H1 (cell line): ENCODE measurements around the gene CRABP2. TPM values are rescaled to one million over a fixed set of nuclear protein-coding genes. Genes with fewer than 3 reads are reported as not detected.

Source experiments
- CBX8 ChIP-seq: fragments of 300-800, 300-1000 bp; sonication (generic); IDR thresholded peaks from 2 replicates; pipeline ENCODE4 v1.7.1; 2016; ENCODE audit warnings: low read depth, low read length, borderline replicate concordance
- HDAC2 ChIP-seq, 2 experiments: fragments of 300-600 bp in 1 of 2; sonication (generic) in 1 of 2; IDR thresholded peaks; 2 replicates each; pipeline ENCODE4 v1.6.1; 2011 to 2012; ENCODE audit warnings: low read depth in 2 of 2, low read length in 2 of 2, mild to moderate bottlenecking in 2 of 2, moderate library complexity in 2 of 2, borderline replicate concordance in 1 of 2, inconsistent platforms in 1 of 2
- PHF8 ChIP-seq: fragments of 200-600 bp; sonication (generic); conservative IDR thresholded peaks from 2 replicates; pipeline ENCODE4 v1.7.1; 2012; ENCODE audit warnings: low read depth, mild to moderate bottlenecking, inconsistent platforms, low read length, moderate library complexity
- POLR2A ChIP-seq, 2 experiments: IDR thresholded peaks; 1 replicate in 1 of 2; 2 replicates in 1 of 2; pipeline ENCODE4 v1.6.1; 2011; ENCODE audit warnings: low read depth in 2 of 2, low read length in 2 of 2, mild to moderate bottlenecking in 2 of 2; ENCODE audit errors: control extremely low read depth in 1 of 2
- SIX5 ChIP-seq: IDR thresholded peaks from 2 replicates; pipeline ENCODE4 v1.6.1; 2011; ENCODE audit warnings: mild to moderate bottlenecking, low read depth, low read length
- TEAD4 ChIP-seq: IDR thresholded peaks from 2 replicates; pipeline ENCODE4 v1.6.1; 2012; ENCODE audit warnings: low read depth, low read length, inconsistent platforms, mixed read lengths
- polyA plus RNA-seq, 7 experiments: library from polyadenylated mRNA; depleted of rRNA in 3 of 7; stranded (reverse) in 5 of 7; unstranded in 2 of 7; fragments of >200 nt in 5 of 7; fragments of 200-250 nt in 2 of 7; gene quantifications; 1 replicate in 5 of 7; 2 replicates in 1 of 7; 4 replicates in 1 of 7; pipeline versions ENCODE4 v1.2.1 to v1.2.3, GENCODE V29; 2011 to 2013; ENCODE audit warnings: missing spikeins in 2 of 7, mixed read lengths in 2 of 7
- total RNA-seq: library from RNA; stranded (reverse); fragmentation: NEBNext Ultra II Directional; extraction: Animal tissue kit (Norgen Biotek cat#: 25700); gene quantifications from 2 replicates; pipeline ENCODE4 v1.2.1, GENCODE V29; 2021

The CRABP2 gene
- total and polyA plus RNA-seq, 2 of the 8 experiments (the other 6 are each of a cell fraction or from before 2014, with no cell fraction given) = 69.2 to 119 TPM

GRCh38 chr1:156738916-156739315 lies 33.5 kb upstream of the CRABP2 start (continued):
- no peak for TF ChIP-seq SIX5
- no peak for TF ChIP-seq POLR2A (IDR thresholded peaks at IDR 0.05; ENCODE audit: control extremely low read depth in 1 of 2, low read depth in 2 of 2, low read length in 2 of 2)
- no peak for TF ChIP-seq PHF8
- TF ChIP-seq TEAD4 = no peak
- no peak for TF ChIP-seq HDAC2 (IDR thresholded peaks at IDR 0.05; ENCODE audit: borderline replicate concordance in 1 of 2, low read depth in 2 of 2, low read length in 2 of 2)
- no peak for TF ChIP-seq CBX8
